Gastroesophageal sphincter (tissue), 4 donors: Measurements from ENCODE around the gene EXOC3L4. TPM values are rescaled to one million over a fixed set of nuclear protein-coding genes. Genes with fewer than 3 reads are reported as not detected.

Source experiments
- ATAC-seq: fragments of 150-250 bp; one replicate; pipeline ENCODE4 v1.9.1; 2016; ENCODE audit warnings: mild to moderate bottlenecking, moderate library complexity
- H3K27ac ChIP-seq, 4 donors: fragments of 200-600 bp; sonication (generic) in 3 of 4; 1 replicate in 3 of 4; 2 replicates in 1 of 4; pipeline ENCODE4 v1.5.1; 2016 to 2019
- H3K27me3 ChIP-seq: fragments of 200-600 bp; sonication (generic); one replicate; pipeline ENCODE4 v1.5.1; 2019
- H3K36me3 ChIP-seq, 2 donors: fragments of 200-600 bp; sonication (generic); one replicate each; pipeline ENCODE4 v1.5.1; 2019; ENCODE audit warnings: control low read depth in 1 of 2
- H3K4me1 ChIP-seq, 3 donors: fragments of 200-600 bp; sonication (generic); 1 replicate in 2 of 3; 2 replicates in 1 of 3; pipeline ENCODE4 v1.5.1; 2016 to 2019; ENCODE audit warnings: control low read depth in 2 of 3
- H3K4me3 ChIP-seq, 2 donors: fragments of 200-600 bp; sonication (generic); one replicate each; pipeline ENCODE4 v1.5.1; 2019; ENCODE audit warnings: mild to moderate bottlenecking in 1 of 2, moderate library complexity in 1 of 2
- H3K9me3 ChIP-seq, 3 donors: fragments of 200-600 bp; sonication (generic); one replicate each; pipeline ENCODE4 v1.5.1; 2017 to 2019; ENCODE audit warnings: control low read depth in 2 of 3
- CTCF ChIP-seq, 4 experiments: fragments of 200-600 bp in 2 of 4; fragments of 450-650 bp in 2 of 4; sonication (generic) in 1 of 4; IDR thresholded peaks; one replicate each; pipeline ENCODE4 v1.5.1; 2017 to 2019; ENCODE audit warnings: antibody characterized with exemption in 4 of 4, mild to moderate bottlenecking in 2 of 4, moderate library complexity in 2 of 4
- EP300 ChIP-seq: sonication (generic); formaldehyde crosslinking; IDR thresholded peaks from one replicate; pipeline ENCODE4 v1.6.1; 2017; ENCODE audit warnings: antibody characterized with exemption, mild to moderate bottlenecking
- POLR2A ChIP-seq, 2 donors: fragments of 450-650 bp; IDR thresholded peaks; one replicate each; pipeline ENCODE4 v1.6.1; 2017; ENCODE audit warnings: antibody characterized with exemption in 2 of 2, mild to moderate bottlenecking in 2 of 2, moderate library complexity in 1 of 2
- POLR2AphosphoS5 ChIP-seq: sonication (generic); formaldehyde crosslinking; IDR thresholded peaks from one replicate; pipeline ENCODE4 v1.6.1; 2017; ENCODE audit warnings: antibody characterized with exemption
- WGBS, 2 donors: methylation state at CpG; one replicate each; pipeline ENCODE4 v1.1.5; 2018; ENCODE audit warnings: low coverage in 1 of 2; 5-methylcytosine and 5-hydroxymethylcytosine counted together
- total RNA-seq, 4 donors: library from RNA; depleted of rRNA; stranded (reverse); fragments of >200 nt; gene quantifications; one replicate each; pipeline ENCODE4 v1.1.0, GENCODE V29; 2016

Gene EXOC3L4
- total RNA-seq, 4 donors from 2014 or later: 0.40 to 3.6 (median 0.45) TPM; not detected in 1

- H3K27me3 ChIP-seq: peaks cover 72% of the 10 kb centered on the region
- H3K27ac ChIP-seq: no peak overlapping the region
- no peak overlapping the region for H3K4me3 ChIP-seq
- no peak for ATAC-seq
- no peaks in the 10 kb centered on the region for H3K36me3 ChIP-seq
- H3K4me1 ChIP-seq: peaks cover 0 to 12% (median 9%) of the 10 kb centered on the region in 3 donors
- 70 to 89% methylated on average over 6 of the region's 6 CpGs for WGBS, 2 donors
- TF ChIP-seq CTCF (IDR thresholded peaks at IDR 0.05): no peak
- no peak for TF ChIP-seq POLR2A (IDR thresholded peaks at IDR 0.05)
- TF ChIP-seq POLR2AphosphoS5: no peak
- no peak for TF ChIP-seq EP300
- no peaks in the 10 kb centered on the region for H3K9me3 ChIP-seq
Observed at GRCh38 chr14:103143506-103143905, 49.0 kb downstream of the EXOC3L4 start.

GRCh38 chr14:103144085-103144484 is 49.6 kb downstream of the EXOC3L4 start:
- peaks cover 0 to 7% (median 4%) of the 10 kb centered on the region in 3 donors for H3K4me1 ChIP-seq
- H3K9me3 ChIP-seq: no peaks in the 10 kb centered on the region
- WGBS, 2 donors: 75 to 80% methylated on average over 4 of the region's 4 CpGs
- H3K4me3 ChIP-seq: no peak overlapping the region
- peaks cover 66% of the 10 kb centered on the region for H3K27me3 ChIP-seq
- no peaks in the 10 kb centered on the region for H3K36me3 ChIP-seq
- no peak for ATAC-seq
- H3K27ac ChIP-seq: no peak overlapping the region
- TF ChIP-seq POLR2AphosphoS5 (no peak), CTCF (IDR thresholded peaks at IDR 0.05) (no peak), POLR2A (IDR thresholded peaks at IDR 0.05) (no peak), EP300 (no peak)

- no peaks in the 10 kb centered on the region for H3K4me1 ChIP-seq
- TF ChIP-seq EP300 (no peak), POLR2AphosphoS5 (no peak), POLR2A (IDR thresholded peaks at IDR 0.05) (no peak), CTCF (IDR thresholded peaks at IDR 0.05) (no peak)
- no peak for ATAC-seq
- no peak overlapping the region for H3K27ac ChIP-seq
- no peaks in the 10 kb centered on the region for H3K9me3 ChIP-seq
- H3K36me3 ChIP-seq: no peaks in the 10 kb centered on the region
- peaks cover 52% of the 10 kb centered on the region for H3K27me3 ChIP-seq
- 81 to 94% methylated on average over 3 to 6 of the region's 19 CpGs for WGBS, 2 donors
- H3K4me3 ChIP-seq: no peak overlapping the region
Observed at GRCh38 chr14:103146141-103146709, 51.7 kb downstream of the EXOC3L4 start.

GRCh38 chr14:103149351-103150237 is 55.1 kb downstream of the EXOC3L4 start:
- no peaks in the 10 kb centered on the region for H3K36me3 ChIP-seq
- WGBS, 2 donors: 83 to 93% methylated on average over 4 to 9 of the region's 10 CpGs
- no peak for ATAC-seq

More at GRCh38 chr14:103149351-103150237, 55.1 kb downstream of the EXOC3L4 start:
- Histone ChIP-seq H3K27me3 (peaks cover 26% of the 10 kb centered on the region), H3K4me1 (peaks cover 0 to 2% (median 0%) of the 10 kb centered on the region in 3 donors), H3K27ac (no peak overlapping the region), H3K9me3 (no peaks in the 10 kb centered on the region), H3K4me3 (no peak overlapping the region)
- TF ChIP-seq POLR2AphosphoS5: no peak
- no peak for TF ChIP-seq EP300
- TF ChIP-seq CTCF (IDR thresholded peaks at IDR 0.05): no peak
- TF ChIP-seq POLR2A (IDR thresholded peaks at IDR 0.05): no peak
